Measurements from ENCODE around the gene FZD2.

The FZD2 gene

GRCh38 chr17:44610331-44610730 is 53.0 kb downstream of the FZD2 start:
- H3K36me3 ChIP-seq (ENCODE audit: control insufficient read depth, insufficient read depth, low read length), result no peaks in the 10 kb centered on the region
- no peaks in the 10 kb centered on the region; the same call in none of the 2 replicates for H3K27me3 ChIP-seq (replicated peaks; ENCODE audit: control insufficient read depth, insufficient read depth, low read length)
- TF ChIP-seq CTCF (IDR thresholded peaks at IDR 0.05; ENCODE audit: insufficient read depth, low read length, poor library complexity, severe bottlenecking), result no peak
- no peak overlapping the region for H3K4me3 ChIP-seq (replicated peaks; ENCODE audit: low read depth, low read length)
- no peak for DNase-seq (ENCODE audit: extremely low read depth, insufficient read length)

All from GM06990 (cell line).